ENCODE data around the gene GPC2.

The GPC2 gene

DNA sequence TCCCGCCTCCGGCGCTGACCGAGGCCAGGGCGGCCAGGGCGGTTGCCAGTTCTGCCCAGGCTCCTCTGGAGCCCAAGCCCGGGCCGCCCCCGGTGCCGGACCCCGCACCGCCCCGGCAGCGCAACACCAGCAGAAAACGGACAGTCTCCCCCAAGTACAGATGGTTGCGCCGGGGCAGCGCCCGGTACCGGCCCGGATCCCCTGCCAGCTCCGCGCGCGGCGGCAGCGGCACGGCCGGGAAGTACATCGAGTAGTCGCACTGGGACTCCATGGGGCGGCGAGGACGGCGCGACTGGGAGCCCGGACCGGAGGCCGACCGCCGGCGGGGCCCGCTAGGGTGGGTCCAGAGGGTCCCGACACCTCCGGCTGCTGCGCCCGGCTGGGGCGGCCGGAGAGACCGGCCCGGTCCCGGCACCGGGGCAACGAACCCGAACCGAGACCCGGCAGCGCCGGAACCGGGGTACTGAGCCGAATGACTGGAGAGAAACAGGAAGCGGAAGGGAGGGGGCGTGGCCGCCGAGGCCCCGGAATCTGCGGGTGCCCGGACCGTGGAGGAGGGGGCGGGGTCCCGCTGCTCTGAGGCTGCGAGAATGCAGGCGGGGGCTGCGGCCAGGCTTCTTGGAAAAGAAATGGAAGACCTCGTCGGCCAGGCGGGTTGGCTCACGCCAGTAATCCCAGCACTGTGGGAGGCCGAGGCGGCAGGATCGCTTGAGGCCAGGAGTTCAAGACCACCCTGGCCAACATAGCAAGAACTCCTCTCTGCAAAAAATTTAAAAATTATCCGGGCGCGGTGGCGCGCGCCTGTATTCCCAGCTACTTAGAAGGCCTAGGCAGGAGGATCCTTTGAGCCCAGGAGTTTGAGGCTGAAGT is 18.7 kb downstream of the GPC2 start, which contains the start of gene TRAPPC14:
TSS of gene TRAPPC14 (minus strand) at position 495 of the 870 bp plus-strand sequence. CDS start at position 271, 224 bp downstream.
- Histone ChIP-seq H3K27ac (ENCODE audit: insufficient read depth, low read depth, low read length, poor library complexity, severe bottlenecking) (peak within 1 kb of the TSS; percentile 50), H3K9me3 (ENCODE audit: control insufficient read depth, low read length) (no peaks in the 10 kb centered on the region), H3K4me1 (ENCODE audit: control insufficient read depth, insufficient read depth, low read length) (peaks cover 5% of the 10 kb centered on the region), H3K4me3 (ENCODE audit: insufficient read depth, low read depth, low read length) (peak within 1 kb of the TSS; percentile 95), H3K27me3 (ENCODE audit: control insufficient read depth, insufficient read depth, low read length, poor library complexity, severe bottlenecking) (no peaks in the 10 kb centered on the region), H3K36me3 (ENCODE audit: control insufficient read depth, insufficient read depth, low read length) (peaks cover 22% of the 10 kb centered on the region)
- whole genome bisulfite sequencing, 2 experiments, result 4% methylated on average over 87 of the region's 87 CpGs

DNA sequence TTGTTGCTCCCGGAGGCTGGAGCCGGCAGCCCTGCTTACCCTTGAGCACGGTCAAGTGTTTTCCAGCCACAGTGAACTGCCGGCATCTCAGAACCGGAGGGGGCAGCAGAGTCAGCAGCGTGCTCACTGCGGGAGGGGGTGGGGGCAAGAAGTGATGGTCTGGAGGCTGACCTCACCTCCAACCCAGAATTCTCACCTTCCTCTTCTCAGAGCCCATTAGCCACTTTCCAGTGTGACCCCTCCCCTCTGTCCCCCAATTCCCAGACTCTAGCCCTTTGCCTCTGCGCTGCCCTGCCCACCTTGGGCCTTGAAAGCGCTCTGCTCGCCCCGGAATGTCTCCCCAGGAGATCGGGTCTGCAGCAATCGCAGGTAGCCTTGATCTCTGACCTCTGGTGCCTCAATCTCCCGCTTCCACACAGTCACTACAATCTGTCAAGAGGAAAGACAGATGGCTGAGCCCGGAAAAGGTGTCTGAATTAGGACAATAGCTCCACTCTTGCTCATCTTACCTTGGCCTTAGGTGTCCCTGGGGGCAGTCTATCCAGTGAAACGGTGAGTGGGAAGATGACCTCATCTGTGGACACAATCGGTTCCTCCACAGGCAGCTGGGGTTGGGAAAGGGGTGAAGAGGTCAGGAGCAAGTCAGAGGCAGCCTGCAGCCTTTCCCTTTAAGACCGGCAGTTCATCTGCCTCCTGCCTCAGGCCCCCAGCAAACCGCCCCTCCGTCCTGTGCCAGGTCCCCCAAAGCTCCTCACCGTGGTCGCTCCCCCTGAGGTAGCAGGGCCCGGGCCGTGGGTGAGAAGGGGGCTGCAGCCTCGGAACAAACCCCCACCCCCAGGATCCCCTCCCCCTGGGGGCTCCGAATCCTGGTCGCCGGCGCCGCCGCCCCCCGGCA is 19.6 kb downstream of the GPC2 start:
- Histone ChIP-seq H3K27ac (ENCODE audit: insufficient read depth, low read depth, low read length, poor library complexity, severe bottlenecking) (no peak overlapping the region), H3K4me3 (ENCODE audit: insufficient read depth, low read depth, low read length) (peak overlapping the region; percentile 95), H3K9me3 (ENCODE audit: control insufficient read depth, low read length) (no peaks in the 10 kb centered on the region), H3K4me1 (ENCODE audit: control insufficient read depth, insufficient read depth, low read length) (peaks cover 5% of the 10 kb centered on the region), H3K36me3 (ENCODE audit: control insufficient read depth, insufficient read depth, low read length) (peaks cover 22% of the 10 kb centered on the region), H3K27me3 (ENCODE audit: control insufficient read depth, insufficient read depth, low read length, poor library complexity, severe bottlenecking) (no peaks in the 10 kb centered on the region)
- WGBS, 2 experiments, result 18 to 23% methylated on average over 32 of the region's 32 CpGs

DNA sequence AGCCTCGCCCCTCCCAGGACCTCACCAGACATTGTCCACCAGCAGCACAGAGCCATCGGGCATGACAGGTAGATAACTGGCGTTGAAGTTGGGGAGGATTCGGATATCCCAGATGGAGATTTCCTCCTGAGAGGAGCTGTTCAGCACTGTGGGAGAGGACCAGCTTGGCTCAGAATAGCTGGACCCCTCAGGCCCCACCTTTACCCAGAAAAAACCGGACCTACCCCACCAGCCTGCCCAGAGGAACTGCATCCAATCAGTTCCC is 20.2 kb downstream of the GPC2 start:
- no peaks in the 10 kb centered on the region for H3K27me3 ChIP-seq (ENCODE audit: control insufficient read depth, insufficient read depth, low read length, poor library complexity, severe bottlenecking)
- H3K4me1 ChIP-seq (ENCODE audit: control insufficient read depth, insufficient read depth, low read length), result peaks cover 5% of the 10 kb centered on the region
- peaks cover 22% of the 10 kb centered on the region for H3K36me3 ChIP-seq (ENCODE audit: control insufficient read depth, insufficient read depth, low read length)
- WGBS, 2 experiments, result 84 to 85% methylated on average over 5 of the region's 5 CpGs
- peak overlapping the region; percentile 16 for H3K27ac ChIP-seq (ENCODE audit: insufficient read depth, low read depth, low read length, poor library complexity, severe bottlenecking)
- no peaks in the 10 kb centered on the region for H3K9me3 ChIP-seq (ENCODE audit: control insufficient read depth, low read length)
- H3K4me3 ChIP-seq (ENCODE audit: insufficient read depth, low read depth, low read length), result no peak overlapping the region

DNA sequence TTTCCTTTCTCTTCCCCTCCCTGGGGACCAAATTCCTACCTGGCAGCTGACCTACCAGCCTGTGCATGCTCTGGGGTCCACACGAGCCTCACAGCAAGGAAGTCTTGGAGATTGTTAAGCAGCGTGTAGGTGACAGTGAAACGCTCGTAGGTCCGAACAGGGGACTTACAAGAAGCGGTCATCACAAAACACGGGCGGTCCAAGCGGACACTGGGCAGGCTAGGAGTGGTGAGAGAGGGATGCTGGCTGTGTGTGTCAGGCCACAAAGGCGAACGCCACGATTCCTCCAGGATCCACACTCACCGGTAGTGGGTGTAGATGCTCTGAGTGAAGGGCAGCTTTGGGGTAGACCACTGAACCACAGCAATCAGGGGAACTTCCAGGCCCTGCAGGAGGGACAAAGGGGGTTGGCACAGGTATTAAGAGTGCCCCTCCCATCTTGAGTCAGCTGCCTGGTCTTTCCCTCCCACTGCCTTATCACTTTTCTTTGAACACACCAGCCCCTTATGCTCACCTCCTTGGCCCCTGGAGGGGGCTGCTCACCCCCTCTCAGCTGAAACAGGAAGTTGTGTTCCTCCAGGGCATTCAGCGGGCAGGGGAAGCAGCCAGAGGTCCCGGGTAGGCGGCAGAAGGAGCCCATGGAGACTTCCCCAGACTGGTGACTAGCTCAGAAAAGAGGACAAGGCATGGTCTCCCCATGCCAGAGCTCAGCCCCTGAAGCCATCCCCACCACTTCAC is 20.7 kb downstream of the GPC2 start:
- Histone ChIP-seq H3K4me3 (ENCODE audit: insufficient read depth, low read depth, low read length) (no peak overlapping the region), H3K27me3 (ENCODE audit: control insufficient read depth, insufficient read depth, low read length, poor library complexity, severe bottlenecking) (no peaks in the 10 kb centered on the region), H3K4me1 (ENCODE audit: control insufficient read depth, insufficient read depth, low read length) (peaks cover 5% of the 10 kb centered on the region), H3K27ac (ENCODE audit: insufficient read depth, low read depth, low read length, poor library complexity, severe bottlenecking) (peak overlapping the region; percentile 16), H3K9me3 (ENCODE audit: control insufficient read depth, low read length) (no peaks in the 10 kb centered on the region), H3K36me3 (ENCODE audit: control insufficient read depth, insufficient read depth, low read length) (peaks cover 22% of the 10 kb centered on the region)
- 93 to 94% methylated on average over 16 of the region's 16 CpGs for WGBS, 2 experiments

DNA sequence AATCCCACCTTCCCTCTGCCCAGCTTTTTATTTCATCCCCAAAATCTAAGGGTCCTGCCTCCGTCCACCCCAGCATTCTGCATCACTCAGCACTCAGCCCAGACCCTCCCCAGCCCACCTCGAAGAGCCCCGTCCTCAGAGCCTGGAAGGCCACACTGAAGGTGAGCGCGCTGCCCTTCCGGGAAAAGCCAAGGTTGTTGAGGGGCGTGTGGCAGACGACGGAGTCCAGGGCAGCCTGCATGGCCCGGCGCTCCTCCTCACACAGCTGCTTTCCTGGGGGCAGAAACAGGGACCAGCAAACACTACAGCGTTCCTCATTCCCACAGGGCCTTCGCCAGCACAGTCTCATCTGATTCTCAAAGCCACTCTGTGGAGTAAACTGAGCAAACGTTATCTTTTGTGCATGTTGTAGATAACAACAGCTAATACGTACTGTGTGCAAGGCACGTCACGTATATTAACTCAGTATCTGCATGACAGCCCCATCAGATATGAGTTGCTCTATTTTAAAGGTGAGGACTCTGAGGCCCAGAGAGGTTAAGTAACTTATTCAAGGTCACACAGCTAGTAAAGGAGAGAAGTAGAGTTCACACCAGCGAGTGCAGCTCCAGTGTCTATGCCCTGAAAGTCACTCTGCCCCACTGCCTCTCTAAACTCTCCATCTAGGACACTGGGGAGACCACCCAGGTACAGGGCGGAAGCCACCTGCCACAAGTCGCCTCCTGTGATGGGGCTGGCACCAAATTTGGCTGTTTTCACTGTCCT is 21.4 kb downstream of the GPC2 start:
- WGBS, 2 experiments, result 94 to 96% methylated on average over 20 of the region's 20 CpGs
- Histone ChIP-seq H3K9me3 (ENCODE audit: control insufficient read depth, low read length) (no peaks in the 10 kb centered on the region), H3K4me3 (ENCODE audit: insufficient read depth, low read depth, low read length) (no peak overlapping the region), H3K4me1 (ENCODE audit: control insufficient read depth, insufficient read depth, low read length) (peaks cover 5% of the 10 kb centered on the region), H3K36me3 (ENCODE audit: control insufficient read depth, insufficient read depth, low read length) (peaks cover 22% of the 10 kb centered on the region), H3K27me3 (ENCODE audit: control insufficient read depth, insufficient read depth, low read length, poor library complexity, severe bottlenecking) (no peaks in the 10 kb centered on the region), H3K27ac (ENCODE audit: insufficient read depth, low read depth, low read length, poor library complexity, severe bottlenecking) (no peak overlapping the region)

DNA sequence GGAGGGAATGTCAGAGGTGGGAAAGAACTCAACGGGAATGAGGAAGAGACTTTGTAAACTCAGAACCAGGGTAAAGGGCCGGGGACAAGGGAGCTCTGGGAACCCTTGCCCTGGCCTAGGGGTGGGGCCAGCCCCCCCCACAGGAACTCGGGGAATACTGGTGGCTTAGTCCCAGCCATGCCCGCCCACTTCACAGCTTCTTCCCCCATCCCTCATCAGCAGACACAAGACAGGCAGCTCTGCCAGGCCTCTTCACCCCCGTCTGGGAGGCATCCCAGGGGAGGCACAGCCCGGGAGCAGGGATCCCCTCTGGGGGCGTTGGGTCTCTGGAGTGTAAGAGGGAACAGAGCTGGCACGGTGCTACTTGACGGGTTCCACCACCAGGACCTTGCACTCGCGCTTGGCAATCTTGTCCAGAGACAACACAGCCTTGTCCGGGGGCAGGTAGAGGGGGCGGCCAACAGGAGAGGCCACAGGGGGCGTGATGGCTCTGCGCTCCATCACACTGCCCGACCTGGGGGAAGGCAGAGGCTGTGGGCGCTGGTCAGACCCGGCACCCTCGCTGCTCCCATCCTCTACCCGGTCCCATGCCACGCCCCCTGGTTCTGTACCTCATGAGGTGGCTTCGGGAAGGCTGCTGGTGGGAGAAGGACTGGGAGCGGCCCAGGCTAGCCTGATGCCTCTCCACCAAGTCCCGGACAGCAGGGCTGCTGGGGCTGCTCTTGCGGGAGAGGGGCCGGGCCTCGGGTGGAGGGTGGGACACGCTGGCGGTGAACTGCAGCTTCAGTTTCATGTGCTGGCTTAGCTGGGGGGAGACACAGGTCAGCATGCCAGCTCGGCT is 22.3 kb downstream of the GPC2 start:
- Histone ChIP-seq H3K36me3 (ENCODE audit: control insufficient read depth, insufficient read depth, low read length) (peaks cover 22% of the 10 kb centered on the region), H3K4me1 (ENCODE audit: control insufficient read depth, insufficient read depth, low read length) (peaks cover 8% of the 10 kb centered on the region), H3K27me3 (ENCODE audit: control insufficient read depth, insufficient read depth, low read length, poor library complexity, severe bottlenecking) (no peaks in the 10 kb centered on the region), H3K4me3 (ENCODE audit: insufficient read depth, low read depth, low read length) (no peak overlapping the region), H3K9me3 (ENCODE audit: control insufficient read depth, low read length) (no peaks in the 10 kb centered on the region), H3K27ac (ENCODE audit: insufficient read depth, low read depth, low read length, poor library complexity, severe bottlenecking) (no peak overlapping the region)
- WGBS, 2 experiments, result 88 to 89% methylated on average over 30 of the region's 30 CpGs

DNA sequence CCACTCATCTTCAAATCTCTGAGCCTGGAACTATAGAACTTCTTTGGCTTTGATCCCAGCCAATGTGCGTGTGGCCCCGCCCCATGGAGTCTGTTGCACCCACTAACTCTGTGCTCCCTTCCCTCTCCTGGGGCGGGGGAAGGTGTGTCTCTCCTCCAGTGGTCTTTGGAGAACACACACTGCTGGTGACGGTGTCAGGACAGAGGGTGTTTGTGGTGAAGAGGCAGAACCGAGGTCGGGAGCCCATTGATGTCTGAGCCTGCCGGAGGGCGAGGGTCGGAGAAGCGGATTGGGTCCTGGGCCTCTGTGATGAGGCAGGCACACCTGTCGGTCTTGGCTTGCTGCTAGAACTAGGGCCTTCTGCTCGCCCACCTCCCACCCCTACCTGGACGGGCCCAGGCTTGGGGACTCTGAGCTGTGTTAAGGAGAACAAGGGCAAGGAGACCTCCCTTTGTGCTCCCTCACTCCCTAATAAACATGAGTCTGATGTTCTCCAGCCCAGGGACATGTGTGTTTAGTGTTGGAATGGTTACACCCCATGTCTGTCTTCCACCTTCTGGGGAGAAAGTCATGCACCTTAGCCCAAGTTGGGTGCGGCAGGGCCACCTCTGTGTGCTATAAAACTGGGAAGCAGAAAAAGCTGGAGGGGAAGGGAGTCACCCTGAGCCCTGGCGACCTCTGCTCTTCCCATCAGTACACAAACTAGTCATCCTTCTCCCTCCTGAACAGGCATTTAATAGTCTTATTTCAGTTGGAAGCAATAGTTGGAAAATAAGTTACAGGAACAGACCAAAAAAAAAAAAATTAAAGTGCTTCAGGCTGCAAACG is 23.3 kb downstream of the GPC2 start:
- H3K27ac ChIP-seq (ENCODE audit: insufficient read depth, low read depth, low read length, poor library complexity, severe bottlenecking), result no peak overlapping the region
- WGBS, 2 experiments, result 92 to 93% methylated on average over 14 to 16 of the region's 16 CpGs

DNA sequence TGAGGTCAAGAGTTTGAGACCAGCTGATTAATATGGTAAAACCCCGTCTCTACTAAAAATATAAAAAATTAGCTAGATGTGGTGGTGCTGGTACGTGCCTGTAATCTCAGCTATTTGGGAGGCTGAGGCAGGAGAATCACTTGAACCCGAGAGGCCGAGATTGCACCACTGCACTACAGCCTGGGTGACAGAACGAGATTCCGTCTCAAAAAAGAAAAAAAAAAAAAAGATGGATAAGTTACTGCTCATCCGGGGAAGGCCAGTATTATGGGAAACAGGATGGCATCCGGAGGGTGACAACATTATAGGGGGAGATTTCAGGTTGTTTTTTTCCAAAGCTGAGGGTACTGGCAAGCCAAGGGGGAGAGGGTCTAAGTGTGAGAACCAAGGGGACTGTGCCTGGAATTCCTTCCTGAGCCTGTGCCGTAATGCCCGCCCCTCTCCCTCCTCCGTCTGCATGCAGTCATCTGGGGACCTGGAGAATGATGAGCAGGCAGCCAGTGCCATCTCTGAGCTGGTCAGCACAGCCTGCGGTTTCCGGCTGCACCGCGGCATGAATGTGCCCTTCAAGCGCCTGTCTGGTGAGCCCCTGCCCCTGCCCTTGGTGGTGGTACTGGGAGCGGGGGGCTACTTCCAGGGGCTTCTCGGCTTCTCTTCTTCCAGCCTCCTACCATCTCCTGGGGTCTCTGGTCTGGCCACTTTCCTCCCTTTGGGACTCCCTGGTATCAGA is 24.1 kb downstream of the GPC2 start:
- H3K36me3 ChIP-seq (ENCODE audit: control insufficient read depth, insufficient read depth, low read length), result peaks cover 22% of the 10 kb centered on the region
- no peak overlapping the region for H3K27ac ChIP-seq (ENCODE audit: insufficient read depth, low read depth, low read length, poor library complexity, severe bottlenecking)
- WGBS, 2 experiments, result 94 to 95% methylated on average over 18 of the region's 18 CpGs

More for the DNA sequence above, 23.3 kb downstream of the GPC2 start:
- H3K4me1 ChIP-seq (ENCODE audit: control insufficient read depth, insufficient read depth, low read length), result peaks cover 11% of the 10 kb centered on the region
- H3K9me3 ChIP-seq (ENCODE audit: control insufficient read depth, low read length), result no peaks in the 10 kb centered on the region
- no peak overlapping the region for H3K4me3 ChIP-seq (ENCODE audit: insufficient read depth, low read depth, low read length)
- H3K27me3 ChIP-seq (ENCODE audit: control insufficient read depth, insufficient read depth, low read length, poor library complexity, severe bottlenecking), result no peaks in the 10 kb centered on the region
- peaks cover 22% of the 10 kb centered on the region for H3K36me3 ChIP-seq (ENCODE audit: control insufficient read depth, insufficient read depth, low read length)

More for the DNA sequence above, 24.1 kb downstream of the GPC2 start:
- H3K4me1 ChIP-seq (ENCODE audit: control insufficient read depth, insufficient read depth, low read length), result peaks cover 11% of the 10 kb centered on the region
- no peaks in the 10 kb centered on the region for H3K27me3 ChIP-seq (ENCODE audit: control insufficient read depth, insufficient read depth, low read length, poor library complexity, severe bottlenecking)
- no peak overlapping the region for H3K4me3 ChIP-seq (ENCODE audit: insufficient read depth, low read depth, low read length)
- H3K9me3 ChIP-seq (ENCODE audit: control insufficient read depth, low read length), result no peaks in the 10 kb centered on the region
